Fibroblast of skin of left quadriceps (primary cell): ENCODE measurements around the gene AURKB.
"Not testable (repeated sequence)": the region's sequence is repeated elsewhere in the genome, so short reads cannot be mapped to it uniquely, and the experiment has no call there.

Experiments
- DNase-seq, 2 experiments: peaks; one replicate each; pipeline ENCODE4 v3.0.0-alpha.2; 2013; ENCODE audit warnings: low read depth in 2 of 2

AURKB gene

GRCh38 chr17:8225813-8226535 lies 15.6 kb upstream of the AURKB start:
- peak; percentile 59 to 64 for DNase-seq

GRCh38 chr17:8224891-8225812 lies 14.8 kb upstream of the AURKB start:
- DNase-seq, result no peak

GRCh38 chr17:8223356-8224126 lies 13.2 kb upstream of the AURKB start:
- DNase-seq, result peak in 1 of 2 experiments; percentile 2

GRCh38 chr17:8222630-8223355 lies 12.4 kb upstream of the AURKB start:
- peak; percentile 90 for DNase-seq

- no peak for DNase-seq
Measured at GRCh38 chr17:8222380-8222629, 11.9 kb upstream of the AURKB start.

GRCh38 chr17:8221663-8222379 lies 11.4 kb upstream of the AURKB start:
- peak; percentile 79 to 80 for DNase-seq

GRCh38 chr17:8220783-8221662 lies 10.6 kb upstream of the AURKB start:
- DNase-seq, result peak; percentile 85 to 86

GRCh38 chr17:8214000-8214399 lies 3.6 kb upstream of the AURKB start:
- not testable (repeated sequence) for DNase-seq

- DNase-seq, result no peak
Measured at GRCh38 chr17:8212312-8213180, 2.2 kb upstream of the AURKB start.

- DNase-seq, result no peak
Measured at GRCh38 chr17:8210761-8211458, 535 bp upstream of the AURKB start.

- DNase-seq, result no peak
Measured at GRCh38 chr17:8206536-8206935, 3.8 kb downstream of the AURKB start.

- DNase-seq, result no peak
Measured at GRCh38 chr17:8204761-8205555, 5.4 kb downstream of the AURKB start.

GRCh38 chr17:8192070-8192815 lies 18.1 kb downstream of the AURKB start:
- DNase-seq, result peak; percentile 82 to 83

GRCh38 chr17:8190506-8190905 lies 19.9 kb downstream of the AURKB start:
- no peak for DNase-seq

GRCh38 chr17:8189711-8190477 lies 20.5 kb downstream of the AURKB start, which contains the start of gene BORCS6:
BORCS6 (minus strand) TSS chr17:8190180; CDS start chr17:8190140, 40 bp downstream.
- peak; percentile 95 for DNase-seq
